H9 (cell line): ENCODE measurements around the gene RAB27A. TPM values are rescaled to one million over a fixed set of nuclear protein-coding genes. Genes with fewer than 3 reads are reported as not detected.

Experiments
- DNase-seq: peaks from one replicate; pipeline ENCODE4 v3.0.0-alpha.2; 2017
- H2AFZ ChIP-seq: one replicate; pipeline ENCODE4 v1.6.1; 2013; ENCODE audit warnings: mild to moderate bottlenecking, low read length, control low read depth, moderate library complexity
- H2AK5ac ChIP-seq: 2 replicates; pipeline ENCODE4 v1.6.1; 2013; ENCODE audit warnings: low read length, control low read depth, mixed read lengths; ENCODE audit not compliant: insufficient read length
- H2BK120ac ChIP-seq: one replicate; pipeline ENCODE4 v1.6.1; 2013; ENCODE audit warnings: low read depth, mild to moderate bottlenecking, low read length, control low read depth, inconsistent platforms; ENCODE audit not compliant: poor library complexity, severe bottlenecking
- H2BK12ac ChIP-seq: 2 replicates; pipeline ENCODE4 v1.6.1; 2013; ENCODE audit warnings: low read length, control low read depth, mixed read lengths, low read depth; ENCODE audit not compliant: insufficient read length
- H2BK15ac ChIP-seq: 2 replicates; pipeline ENCODE4 v1.6.1; 2013; ENCODE audit warnings: low read depth, low read length, control low read depth
- H2BK20ac ChIP-seq: one replicate; pipeline ENCODE4 v1.6.1; 2013; ENCODE audit warnings: low read depth, mild to moderate bottlenecking, low read length, control low read depth, inconsistent platforms; ENCODE audit not compliant: poor library complexity, severe bottlenecking
- H2BK5ac ChIP-seq: 2 replicates; pipeline ENCODE4 v1.6.1; 2013; ENCODE audit warnings: low read length, control low read depth, mixed read lengths; ENCODE audit not compliant: insufficient read length
- H3K14ac ChIP-seq: 2 replicates; pipeline ENCODE4 v1.6.1; 2013; ENCODE audit warnings: low read length, control low read depth; ENCODE audit not compliant: insufficient read depth
- H3K18ac ChIP-seq: 2 replicates; pipeline ENCODE4 v1.6.1; 2013; ENCODE audit warnings: low read depth, mild to moderate bottlenecking, mixed read lengths, low read length, control low read depth; ENCODE audit not compliant: insufficient read length
- H3K23ac ChIP-seq: 2 replicates; pipeline ENCODE4 v1.6.1; 2013; ENCODE audit warnings: low read length, control low read depth, mixed read lengths, low read depth; ENCODE audit not compliant: insufficient read length
- H3K23me2 ChIP-seq: 2 replicates; pipeline ENCODE4 v1.6.1; 2013; ENCODE audit warnings: low read depth, mild to moderate bottlenecking, mixed read lengths, low read length, control low read depth; ENCODE audit not compliant: insufficient read length, poor library complexity, severe bottlenecking
- H3K27ac ChIP-seq: 2 replicates; pipeline ENCODE4 v1.5.1; 2013; ENCODE audit warnings: low read length, control low read depth, mixed read lengths, low read depth; ENCODE audit not compliant: insufficient read length
- H3K27me3 ChIP-seq: 2 replicates; pipeline ENCODE4 v1.6.1; 2013; ENCODE audit warnings: low read length, control low read depth, inconsistent platforms; ENCODE audit not compliant: insufficient read depth
- H3K4ac ChIP-seq: 2 replicates; pipeline ENCODE4 v1.6.1; 2013; ENCODE audit warnings: low read depth, mild to moderate bottlenecking, control low read depth, inconsistent platforms, low read length, moderate library complexity
- H3K4me1 ChIP-seq: 2 replicates; pipeline ENCODE4 v1.6.1; 2013; ENCODE audit warnings: low read length, control low read depth, inconsistent platforms; ENCODE audit not compliant: insufficient read depth
- H3K4me2 ChIP-seq: 2 replicates; pipeline ENCODE4 v1.6.1; 2013; ENCODE audit warnings: low read length, control low read depth, mixed read lengths; ENCODE audit not compliant: insufficient read length, insufficient read depth
- H3K56ac ChIP-seq: 2 replicates; pipeline ENCODE4 v1.6.1; 2013; ENCODE audit warnings: low read depth, mild to moderate bottlenecking, mixed read lengths, low read length, control low read depth; ENCODE audit not compliant: insufficient read length
- H3K79me1 ChIP-seq: 2 replicates; pipeline ENCODE4 v1.6.1; 2013; ENCODE audit warnings: low read depth, mild to moderate bottlenecking, moderate library complexity, low read length, control low read depth, inconsistent platforms; ENCODE audit not compliant: insufficient read depth, poor library complexity, severe bottlenecking
- H3K79me2 ChIP-seq: 2 replicates; pipeline ENCODE4 v1.6.1; 2013; ENCODE audit warnings: low read length, control low read depth, inconsistent platforms; ENCODE audit not compliant: insufficient read depth
- H3K9ac ChIP-seq: 2 replicates; pipeline ENCODE4 v1.6.1; 2013; ENCODE audit warnings: low read length, control low read depth, mixed read lengths; ENCODE audit not compliant: insufficient read length; ENCODE audit errors: extremely low read depth
- H3K9me3 ChIP-seq: one replicate; pipeline ENCODE4 v1.6.1; 2013; ENCODE audit warnings: low read depth, low read length, inconsistent platforms; ENCODE audit not compliant: control insufficient read depth
- H3T11ph ChIP-seq: one replicate; pipeline ENCODE4 v1.6.1; 2013; ENCODE audit warnings: mild to moderate bottlenecking, low read length, control low read depth, inconsistent platforms
- H4K20me1 ChIP-seq: one replicate; pipeline ENCODE4 v1.6.1; 2013; ENCODE audit not compliant: control insufficient read depth, insufficient read length, insufficient read depth
- H4K5ac ChIP-seq: 2 replicates; pipeline ENCODE4 v1.6.1; 2013; ENCODE audit warnings: low read depth, mild to moderate bottlenecking, mixed read lengths, low read length, control low read depth; ENCODE audit not compliant: insufficient read length
- H4K8ac ChIP-seq: replicated peaks from 2 replicates; pipeline ENCODE4 v1.6.1; 2013; ENCODE audit warnings: low read length, control low read depth, mixed read lengths, low read depth; ENCODE audit not compliant: insufficient read length
- H4K91ac ChIP-seq: 2 replicates; pipeline ENCODE4 v1.6.1; 2013; ENCODE audit warnings: low read depth, mild to moderate bottlenecking, moderate library complexity, mixed read lengths, low read length, control low read depth; ENCODE audit not compliant: insufficient read length
- H3K27ac Mint-ChIP-seq, 3 experiments: 2 replicates in 2 of 3; 3 replicates in 1 of 3; pipeline ENCODE4 v1.8.0; 2020 to 2021; ENCODE audit warnings: mixed read lengths in 3 of 3, mild to moderate bottlenecking in 1 of 3, moderate library complexity in 1 of 3
- H3K27me3 Mint-ChIP-seq: 2 replicates; pipeline ENCODE4 v1.8.0; 2021; ENCODE audit warnings: low read depth, mild to moderate bottlenecking, moderate library complexity, mixed read lengths
- H3K36me3 Mint-ChIP-seq, 3 experiments: 2 replicates in 2 of 3; 3 replicates in 1 of 3; pipeline ENCODE4 v1.8.0; 2020 to 2021; ENCODE audit warnings: low read depth in 3 of 3, mixed read lengths in 3 of 3; ENCODE audit not compliant: insufficient read depth in 1 of 3
- H3K4me1 Mint-ChIP-seq, 2 experiments: 2 replicates each; pipeline ENCODE4 v1.8.0; 2020; ENCODE audit warnings: mixed read lengths in 2 of 2
- H3K4me3 Mint-ChIP-seq, 2 experiments: 2 replicates in 1 of 2; 3 replicates in 1 of 2; pipeline ENCODE4 v1.8.0; 2020 to 2021; ENCODE audit warnings: mild to moderate bottlenecking in 2 of 2, mixed read lengths in 2 of 2, moderate library complexity in 1 of 2
- H3K9me3 Mint-ChIP-seq, 2 experiments: 2 replicates in 1 of 2; 3 replicates in 1 of 2; pipeline ENCODE4 v1.8.0; 2020; ENCODE audit warnings: mild to moderate bottlenecking in 2 of 2, mixed read lengths in 2 of 2, moderate library complexity in 1 of 2
- whole genome bisulfite sequencing: extraction: QIAGEN DNeasy Blood & Tissue Kit; methylation state at CpG from one replicate; pipeline ENCODE4 v1.1.7; 2013; ENCODE audit warnings: missing lambda C conversion rate, low lambda C conversion rate, mixed read lengths; ENCODE audit not compliant: insufficient read length; ENCODE audit errors: extremely low coverage; 5-methylcytosine and 5-hydroxymethylcytosine counted together
- total RNA-seq: library from RNA; stranded (reverse); gene quantifications from 2 replicates; pipeline ENCODE4 v1.2.1, GENCODE V29; 2021
- TF ChIP-seq, protein P1 (sequence below): fragments of 200-600 bp; sonication (generic); conservative IDR thresholded peaks from 3 replicates; pipeline ENCODE4 v1.8.0; 2021; ENCODE audit warnings: antibody characterized with exemption, mild to moderate bottlenecking

Gene RAB27A
- total RNA-seq, 1 experiment from 2014 or later, result 6.8 TPM

DNA sequence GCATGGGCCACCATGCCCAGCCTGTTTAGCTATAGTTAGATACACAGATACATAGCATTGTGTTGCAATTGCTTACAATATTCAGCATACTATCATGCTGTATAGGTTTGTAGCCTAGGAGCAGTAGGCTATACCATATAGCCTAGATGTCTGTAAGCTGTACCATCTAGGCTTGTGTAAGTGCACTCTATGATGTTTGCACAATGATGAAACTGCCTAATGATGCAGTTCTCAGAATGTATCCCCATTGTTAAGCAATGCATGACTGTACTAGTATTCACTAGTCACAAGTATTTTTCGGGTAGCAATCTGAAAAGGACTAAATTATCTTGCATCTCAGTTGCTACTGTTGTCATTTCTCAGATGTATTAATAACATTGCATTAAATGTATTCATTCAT is 45.4 kb upstream of the RAB27A start:
- Histone ChIP-seq H3K4me1 (no peaks in the 10 kb centered on the region), H3K56ac (no peak overlapping the region), H4K8ac (no peak overlapping the region), H3K18ac (no peak overlapping the region), H2BK5ac (no peak overlapping the region), H2BK120ac (no peak overlapping the region), H2BK20ac (no peak overlapping the region), H3K14ac (no peak overlapping the region), H2BK12ac (no peak overlapping the region), H3K9me3 (no peaks in the 10 kb centered on the region), H3K9ac (no peak overlapping the region), H4K91ac (no peak overlapping the region), H4K20me1 (no peaks in the 10 kb centered on the region), H3K23me2 (no peaks in the 10 kb centered on the region), H2AFZ (no peak overlapping the region), H3K27me3 (no peaks in the 10 kb centered on the region), H3T11ph (no peak overlapping the region), H2BK15ac (no peak overlapping the region), H3K79me1 (no peaks in the 10 kb centered on the region), H4K5ac (no peak overlapping the region), H3K79me2 (no peaks in the 10 kb centered on the region), H3K27ac (no peak overlapping the region), H3K23ac (no peak overlapping the region), H3K4ac (no peak overlapping the region), H3K4me2 (no peak overlapping the region), H2AK5ac (no peak overlapping the region)
- no peaks in the 10 kb centered on the region for H3K27me3 Mint-ChIP-seq
- no peaks in the 10 kb centered on the region for H3K9me3 Mint-ChIP-seq
- no peak overlapping the region for H3K27ac Mint-ChIP-seq
- no peak overlapping the region for H3K4me3 Mint-ChIP-seq
- TF ChIP-seq, protein P1, sequence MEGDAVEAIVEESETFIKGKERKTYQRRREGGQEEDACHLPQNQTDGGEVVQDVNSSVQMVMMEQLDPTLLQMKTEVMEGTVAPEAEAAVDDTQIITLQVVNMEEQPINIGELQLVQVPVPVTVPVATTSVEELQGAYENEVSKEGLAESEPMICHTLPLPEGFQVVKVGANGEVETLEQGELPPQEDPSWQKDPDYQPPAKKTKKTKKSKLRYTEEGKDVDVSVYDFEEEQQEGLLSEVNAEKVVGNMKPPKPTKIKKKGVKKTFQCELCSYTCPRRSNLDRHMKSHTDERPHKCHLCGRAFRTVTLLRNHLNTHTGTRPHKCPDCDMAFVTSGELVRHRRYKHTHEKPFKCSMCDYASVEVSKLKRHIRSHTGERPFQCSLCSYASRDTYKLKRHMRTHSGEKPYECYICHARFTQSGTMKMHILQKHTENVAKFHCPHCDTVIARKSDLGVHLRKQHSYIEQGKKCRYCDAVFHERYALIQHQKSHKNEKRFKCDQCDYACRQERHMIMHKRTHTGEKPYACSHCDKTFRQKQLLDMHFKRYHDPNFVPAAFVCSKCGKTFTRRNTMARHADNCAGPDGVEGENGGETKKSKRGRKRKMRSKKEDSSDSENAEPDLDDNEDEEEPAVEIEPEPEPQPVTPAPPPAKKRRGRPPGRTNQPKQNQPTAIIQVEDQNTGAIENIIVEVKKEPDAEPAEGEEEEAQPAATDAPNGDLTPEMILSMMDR, result no peak
- 0 out of 7 replicates have a peak, but pooled peaks cover 0 to 5% (median 2%) of the 10 kb centered on the region in 3 experiments for H3K36me3 Mint-ChIP-seq
- no CpG with 5 or more reads among the region's 1 CpG for WGBS
- no peak for DNase-seq
- no peaks in the 10 kb centered on the region for H3K4me1 Mint-ChIP-seq
